Kidney (tissue), 14 donors: ENCODE data around the gene SSBP4. TPM values are rescaled to one million over a fixed set of nuclear protein-coding genes. Genes with fewer than 3 reads are reported as not detected.

Experiments
- DNase-seq, 5 donors: peaks; one replicate each; pipeline ENCODE4 v3.0.0-alpha.2; 2013 to 2020
- FAIRE-seq: peaks from 2 replicates; lab custom pipeline; 2012; peaks lifted over from hg19 to GRCh38; lab: Jason Lieb, UNC
- H3K27ac ChIP-seq, 2 donors: one replicate each; pipeline ENCODE4 v1.7.0; 2013; ENCODE audit warnings: low read depth in 2 of 2, low read length in 2 of 2, inconsistent platforms in 1 of 2
- H3K27me3 ChIP-seq: one replicate; pipeline ENCODE4 v1.7.1; 2013; ENCODE audit warnings: low read length, inconsistent platforms; ENCODE audit not compliant: control insufficient read depth, insufficient read depth
- H3K36me3 ChIP-seq, 3 donors: one replicate each; pipeline versions ENCODE4 v1.7.0 to v1.7.1; 2013; ENCODE audit warnings: low read length in 3 of 3, control low read depth in 1 of 3, inconsistent platforms in 1 of 3; ENCODE audit not compliant: insufficient read depth in 3 of 3, control insufficient read depth in 2 of 3
- H3K4me1 ChIP-seq, 3 donors: one replicate each; pipeline versions ENCODE4 v1.7.0 to v1.7.1; 2013; ENCODE audit warnings: low read length in 3 of 3, inconsistent platforms in 1 of 3, low read depth in 1 of 3; ENCODE audit not compliant: control insufficient read depth in 2 of 3, insufficient read depth in 2 of 3
- H3K4me3 ChIP-seq, 3 donors: one replicate each; pipeline versions ENCODE4 v1.7.0 to v1.8.1; 2013; ENCODE audit warnings: low read length in 3 of 3, control low read depth in 1 of 3, inconsistent platforms in 1 of 3
- H3K9ac ChIP-seq, 3 donors: one replicate each; pipeline versions ENCODE4 v1.7.0 to v1.7.1; 2013; ENCODE audit warnings: low read length in 3 of 3, control low read depth in 1 of 3, inconsistent platforms in 1 of 3
- H3K9me3 ChIP-seq, 3 donors: one replicate each; pipeline versions ENCODE4 v1.7.0 to v1.7.1; 2013; ENCODE audit warnings: low read length in 3 of 3, control low read depth in 1 of 3, inconsistent platforms in 1 of 3; ENCODE audit not compliant: control insufficient read depth in 2 of 3, insufficient read depth in 1 of 3
- CTCF ChIP-seq: IDR thresholded peaks from 3 replicates; pipeline ENCODE4 v1.5.1; 2012; ENCODE audit warnings: mild to moderate bottlenecking, moderate library complexity, borderline replicate concordance; ENCODE audit not compliant: insufficient read depth; ENCODE audit errors: extremely low read depth
- intact Hi-C: fragments of 100-400 bp; cut with DNase I; formaldehyde crosslinking; loops from one replicate; pipeline ENCODE4 v1.11.1; 2022
- polyA plus RNA-seq: library from polyadenylated mRNA; stranded (reverse); fragments of 350-450 nt; fragmentation: Illumina TruSeq; extraction: RNeasy Lipid Tissue Mini Kit (QIAGEN cat#74804); gene quantifications from one replicate; pipeline ENCODE4 v1.2.3, GENCODE V29; 2014; ENCODE audit warnings: low read depth, low replicate concordance; ENCODE audit not compliant: insufficient read depth
- total RNA-seq: library from RNA; stranded (reverse); fragmentation: NEBNext Ultra II Directional; extraction: Animal tissue kit (Norgen Biotek cat#: 25700); gene quantifications from one replicate; pipeline ENCODE4 v1.2.1, GENCODE V29; 2021
- donor health status: control.
- donor health status: control.
- donor health status: control.
- donor health status: control.
- donor health status: control.
- donor health status: DM: yes; HTN: yes; CAD: no.
- donor health status: Normal renal cell carcinoma (clear cell type).

SSBP4 gene
- total and polyA plus RNA-seq, 2 donors from 2014 or later, result 64.9 to 74.9 TPM

GRCh38 chr19:18439025-18439909, 20.1 kb downstream of the SSBP4 start:
- H3K9me3 ChIP-seq, result no peaks in the 10 kb centered on the region
- peaks cover 0 to 3% (median 0%) of the 10 kb centered on the region in 3 donors for H3K36me3 ChIP-seq
- no peak overlapping the region for H3K9ac ChIP-seq
- TF ChIP-seq CTCF, result no peak
- H3K4me3 ChIP-seq, result no peak overlapping the region
- H3K27ac ChIP-seq, result peak overlapping the region in 1 of 2 donors; percentile 83
- peak in 3 of 5 donors; percentile 53 to 79 (median 72) for DNase-seq
- no peaks in the 10 kb centered on the region for H3K27me3 ChIP-seq
- FAIRE-seq, result no peak
- intact Hi-C loops, result no loop called here
- peaks cover 0 to 9% (median 3%) of the 10 kb centered on the region in 3 donors for H3K4me1 ChIP-seq

- DNase-seq (no peak), FAIRE-seq (no peak)
- Histone ChIP-seq H3K27ac (no peak overlapping the region), H3K27me3 (no peaks in the 10 kb centered on the region), H3K9me3 (no peaks in the 10 kb centered on the region), H3K4me3 (no peak overlapping the region), H3K9ac (no peak overlapping the region), H3K4me1 (peaks cover 0 to 9% (median 3%) of the 10 kb centered on the region in 3 donors), H3K36me3 (peaks cover 0 to 7% (median 4%) of the 10 kb centered on the region in 3 donors)
- TF ChIP-seq CTCF, result no peak
- intact Hi-C loops, result no loop called here
These were observed 20.7 kb downstream of the SSBP4 start for GRCh38 chr19:18439910-18440237.

GRCh38 chr19:18440415-18440877, 21.2 kb downstream of the SSBP4 start:
- Histone ChIP-seq H3K4me3 (no peak overlapping the region), H3K4me1 (peaks cover 0 to 9% (median 3%) of the 10 kb centered on the region in 3 donors), H3K27me3 (no peaks in the 10 kb centered on the region), H3K27ac (no peak overlapping the region), H3K36me3 (peaks cover 0 to 8% (median 6%) of the 10 kb centered on the region in 3 donors), H3K9ac (no peak overlapping the region), H3K9me3 (no peaks in the 10 kb centered on the region)
- intact Hi-C loops, result no loop called here
- TF ChIP-seq CTCF, result no peak
- DNase-seq (peak in 1 of 5 donors; percentile 62), FAIRE-seq (no peak)
